Measurements from ENCODE around the gene TXNRD3.

Gene TXNRD3

DNA sequence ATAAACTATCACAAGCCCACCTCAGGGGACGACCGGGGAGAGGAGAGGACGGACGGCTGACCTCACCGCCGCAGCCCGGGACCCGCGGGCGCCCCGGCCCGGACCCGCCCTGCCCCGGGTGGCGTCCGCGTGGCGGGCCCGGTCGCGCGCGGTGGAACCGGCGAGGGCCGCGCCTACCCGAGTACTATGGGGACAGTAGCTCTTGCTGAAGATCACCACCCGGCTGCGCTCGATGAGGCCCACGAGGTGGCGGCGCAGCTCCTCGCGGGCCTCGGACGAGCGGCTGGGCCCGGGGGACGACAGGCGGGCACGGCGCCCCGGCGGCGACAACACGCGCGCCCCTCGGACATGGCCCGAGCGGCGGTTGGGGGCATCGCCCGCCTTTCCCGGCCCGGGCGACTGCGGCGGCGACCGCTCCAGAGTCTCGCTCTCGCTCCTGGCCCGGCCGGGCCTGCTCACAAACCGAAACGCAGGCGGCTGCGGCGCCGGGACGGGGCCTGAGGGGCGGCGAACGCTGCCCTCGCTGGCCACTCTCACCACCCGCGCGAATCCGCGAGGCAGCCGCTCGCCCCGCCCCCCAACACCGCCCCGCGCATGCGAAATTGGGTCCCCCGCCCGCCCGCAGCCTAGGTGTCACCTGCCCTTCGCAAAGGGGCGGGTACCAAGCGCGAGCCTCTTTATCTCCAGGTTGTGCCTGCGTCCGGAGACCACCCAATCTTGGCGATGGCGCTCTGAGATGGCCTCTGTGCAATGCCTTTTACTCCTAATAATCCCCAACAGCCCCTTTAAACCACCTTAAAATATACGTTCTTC is at the start of gene TXNRD3:
Gene TXNRD3 (minus strand): TSS at position 554 of the 813 bp plus-strand sequence.
- DNase-seq (ENCODE audit: low spot score), result peak; percentile 88

DNA sequence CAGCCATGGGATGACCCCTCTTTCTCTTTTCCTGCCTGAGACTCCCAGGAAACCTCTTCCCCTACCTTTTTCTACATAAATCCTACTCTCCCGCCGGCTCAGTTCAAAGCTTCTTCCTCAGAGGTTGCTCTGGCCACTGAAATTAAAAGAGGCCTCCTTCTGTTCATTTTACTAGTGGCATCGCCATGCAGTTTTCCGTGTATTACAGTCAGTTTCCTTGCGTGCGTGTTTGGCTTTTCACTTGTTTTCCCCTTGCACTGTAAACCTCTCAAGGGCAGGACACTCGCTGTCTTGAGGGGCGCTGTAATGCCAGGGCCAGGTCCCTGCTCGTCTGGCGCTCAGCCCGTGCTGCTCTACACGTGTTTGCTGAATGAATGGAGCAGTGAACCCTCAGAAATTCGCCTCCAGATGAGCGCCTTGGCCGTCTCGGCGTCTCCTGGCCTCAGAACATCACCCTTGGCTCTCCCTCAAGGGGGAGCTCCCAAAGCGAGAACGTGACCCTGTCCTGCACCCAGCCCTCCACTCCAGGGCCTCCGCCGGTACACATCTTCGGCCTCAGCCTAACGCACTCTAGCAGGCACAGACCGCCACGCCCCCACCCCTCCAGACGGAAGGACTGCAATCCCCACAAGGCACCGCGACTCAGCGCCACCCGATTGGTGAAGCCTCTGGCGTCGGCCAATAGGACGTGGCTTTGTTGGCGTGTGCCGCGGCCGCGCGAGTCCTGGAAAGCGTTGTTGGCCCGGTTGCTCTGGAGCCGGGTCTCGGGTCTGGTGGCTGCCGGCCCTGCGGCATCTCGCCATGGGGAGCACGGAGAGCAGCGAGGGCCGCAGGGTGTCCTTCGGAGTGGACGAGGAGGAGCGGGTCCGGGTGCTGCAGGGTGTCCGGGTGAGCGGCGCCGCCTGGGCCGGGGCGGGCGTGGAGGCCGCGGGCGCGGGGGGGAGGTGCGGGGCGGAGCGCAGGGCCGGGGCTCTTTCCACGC is 48.9 kb upstream of the TXNRD3 start, which contains the start of gene CHCHD6:
Gene CHCHD6 (plus strand): TSS at position 729 of the 982 bp plus-strand sequence. CDS start 73 bp downstream, at position 802.
- DNase-seq (ENCODE audit: low spot score), result peak; percentile 98

DNA sequence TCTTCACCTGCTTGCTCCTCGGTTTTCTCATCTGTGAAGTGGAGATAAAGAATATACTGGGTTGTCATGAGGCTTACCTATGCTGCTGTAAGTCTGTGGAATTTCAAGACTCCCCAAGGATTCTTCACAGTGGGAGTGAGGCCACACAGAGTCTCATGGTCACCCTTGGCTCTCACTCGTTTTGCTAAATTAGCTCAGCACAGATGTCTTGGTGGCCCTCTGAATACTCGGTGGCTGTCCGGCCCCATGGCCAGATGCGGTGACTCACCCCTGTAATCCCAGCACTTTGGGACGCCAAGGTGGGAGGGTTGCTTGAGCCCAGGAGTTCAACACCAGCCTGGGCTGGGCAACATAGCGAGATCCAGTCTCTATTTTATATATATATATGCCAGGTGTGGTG is 44.1 kb upstream of the TXNRD3 start:
- no peak for DNase-seq (ENCODE audit: low spot score)

DNA sequence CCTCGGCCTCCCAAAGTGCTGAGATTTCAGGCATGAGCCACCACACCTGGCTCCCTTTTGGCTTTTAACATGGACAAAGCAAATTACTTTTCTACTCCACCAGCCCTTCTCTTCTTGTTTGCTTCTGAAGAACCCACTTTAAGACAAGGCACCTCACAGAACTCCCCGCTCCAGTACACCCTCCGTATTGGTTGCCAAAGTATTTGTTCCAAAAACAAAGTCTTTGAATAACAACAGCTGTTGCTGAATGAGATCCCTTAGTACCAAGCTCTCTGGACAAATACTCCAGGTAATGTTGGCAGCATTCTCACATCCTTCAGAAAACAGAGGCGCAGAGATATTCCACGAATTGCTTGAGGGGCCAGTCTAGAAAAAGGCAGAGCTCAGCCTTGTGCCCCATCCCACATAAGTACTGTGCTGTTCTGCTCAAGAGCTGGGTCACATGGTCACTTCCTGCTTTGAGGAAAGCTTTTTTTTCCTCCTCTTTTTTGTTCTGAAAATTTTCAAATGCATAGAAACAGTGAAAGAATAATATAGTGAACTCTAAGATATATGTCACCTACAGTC is 41.9 kb upstream of the TXNRD3 start:
- DNase-seq (ENCODE audit: low spot score), result no peak

DNA sequence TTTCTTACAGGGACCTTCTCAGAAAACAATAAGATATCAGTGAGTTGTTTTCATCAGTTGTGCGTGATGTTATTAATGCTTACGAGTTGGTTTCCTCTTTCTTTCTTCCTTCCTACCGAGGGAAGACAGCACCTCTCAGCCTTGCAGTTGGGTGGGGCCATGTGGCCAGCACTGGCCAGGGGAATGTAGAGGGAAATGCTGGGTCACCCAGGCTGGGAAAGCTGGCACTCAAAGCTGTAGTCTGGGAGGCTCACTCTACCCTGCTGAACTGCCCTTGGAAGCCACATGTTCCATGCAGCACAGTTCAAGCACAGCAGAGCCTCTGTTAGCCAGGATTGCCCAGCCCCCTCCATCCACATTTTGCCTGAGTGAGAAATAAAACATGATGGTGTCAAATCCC is 39.0 kb upstream of the TXNRD3 start:
- DNase-seq (ENCODE audit: low spot score), result no peak

GRCh38 chr3:126692858-126693257 is 37.9 kb upstream of the TXNRD3 start:
- no peak for DNase-seq (ENCODE audit: low spot score)

GRCh38 chr3:126691765-126692164 is 36.8 kb upstream of the TXNRD3 start:
- no peak for DNase-seq (ENCODE audit: low spot score)

- DNase-seq (ENCODE audit: low spot score), result no peak
These were observed 30.6 kb upstream of the TXNRD3 start for GRCh38 chr3:126685493-126685892.

DNA sequence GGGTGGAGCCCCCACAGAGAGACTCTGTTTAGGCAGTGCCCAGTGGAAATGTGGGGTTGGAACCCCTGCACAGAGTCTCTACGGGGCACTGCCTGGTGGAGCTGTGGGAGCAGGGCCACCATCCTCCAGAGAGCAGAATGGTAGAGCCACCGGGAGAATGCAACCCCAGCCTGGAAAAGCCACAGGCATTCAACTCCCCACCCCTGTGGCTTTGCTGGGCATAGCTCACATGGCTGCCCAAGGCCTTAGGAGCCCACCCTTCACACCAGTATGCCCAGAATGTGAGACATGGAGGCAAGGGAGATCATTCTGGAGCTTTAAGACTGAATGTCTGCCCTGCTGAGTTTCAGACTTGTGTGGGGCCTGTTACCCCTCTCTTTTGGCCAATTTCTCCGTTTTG is 30.1 kb upstream of the TXNRD3 start:
- no peak for DNase-seq (ENCODE audit: low spot score)

- DNase-seq (ENCODE audit: low spot score), result no peak
These were observed 29.4 kb upstream of the TXNRD3 start for GRCh38 chr3:126684218-126684751.

- DNase-seq (ENCODE audit: low spot score), result no peak
These were observed 28.1 kb upstream of the TXNRD3 start for GRCh38 chr3:126683069-126683468.

GRCh38 chr3:126682009-126682408 is 27.1 kb upstream of the TXNRD3 start:
- peak; percentile 55 for DNase-seq (ENCODE audit: low spot score)

DNA sequence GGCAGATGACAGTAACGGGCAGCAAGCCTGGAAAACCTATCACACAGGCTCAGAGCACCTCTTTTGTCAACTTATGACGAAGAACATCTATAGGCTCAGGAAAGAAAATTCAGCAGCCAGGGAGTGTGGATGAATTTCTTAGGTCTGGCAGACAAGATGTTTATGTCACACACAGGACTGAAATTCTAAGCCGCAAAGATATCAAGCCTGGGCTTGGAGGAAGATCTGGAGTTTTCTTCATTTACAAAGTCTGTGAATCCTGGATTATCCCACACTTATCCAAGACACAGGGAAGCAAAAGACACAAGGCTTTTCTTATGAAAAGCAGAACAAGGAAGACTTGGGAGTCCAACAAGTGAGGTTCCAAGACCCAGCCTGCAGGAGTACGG is 25.7 kb upstream of the TXNRD3 start:
- no peak for DNase-seq (ENCODE audit: low spot score)

GRCh38 chr3:126679831-126680666 is 25.1 kb upstream of the TXNRD3 start:
- DNase-seq (ENCODE audit: low spot score), result peak; percentile 53

DNA sequence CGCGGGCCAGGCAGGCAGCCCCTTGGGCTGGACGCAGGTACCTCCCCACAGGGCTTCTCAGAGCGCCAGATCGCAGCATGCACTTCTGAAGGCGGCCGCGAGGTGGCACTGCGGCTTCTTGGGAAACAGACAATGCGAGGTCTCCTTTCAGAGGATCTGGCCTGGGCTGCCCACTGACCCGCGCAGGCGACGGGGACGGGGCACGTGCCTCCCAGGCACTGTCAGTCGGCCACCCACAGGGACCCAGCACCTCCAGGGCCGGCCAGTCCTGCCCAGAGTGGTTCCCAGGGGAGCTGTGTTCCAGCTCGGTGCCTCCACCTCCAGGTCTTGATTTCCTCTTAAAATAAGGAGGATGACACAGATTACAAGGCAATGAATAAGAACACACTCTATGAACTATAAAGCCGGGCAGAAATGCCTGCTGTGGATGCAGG is 24.4 kb upstream of the TXNRD3 start:
- DNase-seq (ENCODE audit: low spot score), result peak; percentile 91

GRCh38 chr3:126678693-126679317 is 23.9 kb upstream of the TXNRD3 start:
- DNase-seq (ENCODE audit: low spot score), result peak; percentile 41

DNA sequence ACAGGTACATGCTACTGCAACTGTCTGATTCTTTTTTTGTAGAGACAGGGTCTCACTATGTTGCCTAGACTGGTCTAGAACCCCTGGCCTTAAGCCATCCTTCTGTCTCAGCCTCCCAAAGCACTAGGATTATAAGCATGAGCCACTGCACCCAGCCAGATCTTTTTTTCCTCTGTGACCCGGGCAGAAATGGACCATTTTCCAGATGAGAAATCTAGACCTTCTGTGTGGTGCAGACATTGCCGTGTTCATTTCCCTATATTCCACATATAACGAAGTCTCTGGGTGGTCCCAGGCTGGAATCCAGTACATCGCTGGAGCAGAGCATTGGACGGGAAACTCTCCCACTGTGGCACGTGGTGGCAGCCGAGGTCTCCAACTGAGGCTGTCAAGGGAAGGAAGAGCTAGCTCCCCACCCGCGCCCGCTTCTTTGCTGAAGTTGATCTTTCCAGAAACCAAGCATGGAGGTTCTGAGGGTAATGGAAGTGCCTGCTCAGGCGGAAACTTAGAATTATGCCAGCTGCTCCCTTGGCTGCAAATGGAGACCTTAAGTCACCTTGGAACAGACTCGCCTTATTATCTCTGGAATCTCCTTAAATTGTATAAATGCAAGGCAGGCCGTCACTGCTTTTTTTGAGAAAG is 23.1 kb upstream of the TXNRD3 start:
- DNase-seq (ENCODE audit: low spot score), result peak; percentile 40

- DNase-seq (ENCODE audit: low spot score), result peak; percentile 44
These were observed 22.2 kb upstream of the TXNRD3 start for GRCh38 chr3:126676919-126677705.

- peak; percentile 41 for DNase-seq (ENCODE audit: low spot score)
These were observed 17.8 kb upstream of the TXNRD3 start for GRCh38 chr3:126672741-126673140.
